HG03175 (cell line): Measurements from ENCODE around the gene PLS3.

ENCODE experiments used
- ATAC-seq: cut with Tn5 transposase; IDR thresholded peaks from one replicate; pipeline ENCODE4 v1.9.1; 2021; ENCODE audit warnings: mild to moderate bottlenecking, moderate library complexity; ENCODE audit not compliant: unreplicated experiment

The PLS3 gene

DNA sequence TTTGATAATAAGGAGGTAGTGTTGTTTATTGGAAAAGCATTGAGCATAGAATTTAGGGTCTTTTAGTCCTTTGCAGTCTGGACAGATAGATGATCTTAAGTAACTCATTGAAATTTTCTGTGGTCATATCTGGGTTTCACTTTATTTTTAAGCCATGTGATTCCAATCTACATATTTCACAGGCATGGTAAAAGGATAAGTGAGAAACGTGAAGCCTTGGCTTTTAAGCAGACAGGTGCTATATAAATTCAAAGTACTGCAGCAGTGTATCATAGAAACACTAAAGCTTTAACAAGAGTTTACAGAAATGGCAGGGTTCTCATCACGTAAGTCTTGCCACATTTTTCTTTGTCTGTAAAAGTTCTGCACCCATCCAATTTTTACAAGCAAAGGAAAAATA is 4.9 kb downstream of the PLS3 start:
- ATAC-seq: no peak

DNA sequence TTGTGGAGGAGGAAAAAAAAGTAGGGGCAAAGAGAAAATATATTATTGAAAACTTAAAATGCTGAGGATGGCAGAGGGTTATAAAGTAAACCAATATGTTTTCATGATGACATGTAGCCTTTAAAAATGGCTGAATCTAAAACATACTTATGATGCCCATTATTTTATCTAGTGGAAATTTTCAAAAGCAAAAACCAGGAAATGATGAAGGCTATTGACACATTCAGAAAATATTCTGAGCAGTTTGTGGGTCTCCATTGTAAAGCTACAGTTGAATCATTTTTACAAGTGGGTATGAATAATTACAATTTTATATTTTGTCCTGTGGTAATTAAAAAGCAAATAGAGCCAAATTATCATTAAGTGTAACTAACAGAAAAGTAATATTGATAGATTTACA is 10.7 kb downstream of the PLS3 start:
- ATAC-seq: no peak

DNA sequence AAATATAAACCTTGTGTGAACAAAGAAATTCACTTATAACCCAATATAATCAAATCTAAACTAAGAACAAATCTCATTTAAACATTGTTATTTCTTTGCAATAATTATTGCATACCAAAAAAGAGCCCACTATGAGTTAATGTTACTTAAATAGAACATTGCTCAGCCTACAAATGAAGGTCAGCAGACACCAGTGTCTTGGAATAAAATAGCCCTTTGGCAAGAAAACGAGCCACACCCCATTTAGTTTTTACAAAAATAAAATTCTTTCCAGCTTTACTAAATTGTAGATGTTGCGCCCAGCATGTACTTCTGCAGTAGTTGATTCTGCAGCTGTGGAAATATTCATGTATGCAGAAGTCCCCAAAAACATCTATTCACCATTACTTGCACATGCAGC is 12.2 kb downstream of the PLS3 start:
- ATAC-seq: no peak

DNA sequence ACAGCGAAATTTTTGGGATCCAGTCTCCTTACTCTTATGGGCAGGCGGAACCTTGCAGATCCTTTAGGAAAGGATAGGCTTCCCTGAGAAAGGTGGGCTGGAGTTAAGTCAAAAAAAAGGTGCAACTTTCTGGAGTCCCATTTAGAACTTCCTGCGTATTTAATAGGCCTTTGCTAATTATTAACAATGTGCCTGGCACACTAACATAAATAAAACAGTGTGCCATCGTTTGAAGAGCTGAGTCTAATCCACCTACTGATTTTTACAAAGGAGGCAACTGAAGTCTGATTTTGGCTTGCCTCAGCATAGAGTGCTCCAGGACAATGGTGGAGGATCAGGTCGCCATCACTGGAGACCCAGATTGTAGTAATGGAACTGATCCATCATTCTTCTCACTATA is 15.7 kb downstream of the PLS3 start:
- ATAC-seq: no peak

DNA sequence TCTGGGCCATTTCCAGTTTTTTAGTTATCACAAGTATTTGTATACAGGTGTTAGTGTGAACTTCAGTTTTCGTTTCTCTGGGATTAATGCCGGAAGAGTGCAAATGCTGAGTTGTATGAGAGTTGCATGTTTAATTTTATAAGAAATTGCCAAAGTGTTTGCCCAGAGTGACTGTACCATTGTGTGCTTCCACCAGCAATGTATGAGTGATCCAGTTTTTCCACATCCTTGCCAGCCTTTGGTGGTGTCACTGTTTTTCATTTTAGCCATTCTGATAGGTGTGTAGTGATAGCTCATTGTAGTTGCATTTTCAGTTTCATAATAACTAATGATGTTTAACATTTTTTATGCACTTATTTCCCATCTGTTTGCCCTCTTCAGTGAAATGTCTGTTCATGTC is 18.4 kb downstream of the PLS3 start:
- ATAC-seq: no peak

DNA sequence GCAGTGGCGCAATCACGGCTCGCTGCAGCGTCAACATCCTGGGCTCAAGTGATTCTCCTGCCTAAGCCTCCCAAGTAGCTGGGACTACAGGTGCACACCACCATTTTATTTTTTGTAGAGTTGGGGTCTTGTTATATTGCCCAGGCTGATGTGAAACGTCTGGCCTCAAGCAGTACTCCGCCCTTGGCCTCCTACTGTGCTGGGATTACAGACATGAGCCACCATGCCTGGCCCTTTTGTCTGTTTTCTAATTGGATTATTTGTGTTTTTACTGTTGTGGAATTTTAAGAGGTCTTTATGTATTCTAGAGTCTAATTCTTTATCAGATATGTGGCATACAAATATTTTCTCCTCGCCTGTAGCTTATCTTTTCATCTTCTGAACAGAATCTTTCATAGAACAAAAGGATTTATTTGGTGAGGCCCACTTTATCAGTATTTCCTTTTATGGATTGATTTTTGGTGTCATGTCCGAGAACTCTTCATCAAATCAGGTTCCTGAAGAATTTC is 18.9 kb downstream of the PLS3 start:
- no peak for ATAC-seq

DNA sequence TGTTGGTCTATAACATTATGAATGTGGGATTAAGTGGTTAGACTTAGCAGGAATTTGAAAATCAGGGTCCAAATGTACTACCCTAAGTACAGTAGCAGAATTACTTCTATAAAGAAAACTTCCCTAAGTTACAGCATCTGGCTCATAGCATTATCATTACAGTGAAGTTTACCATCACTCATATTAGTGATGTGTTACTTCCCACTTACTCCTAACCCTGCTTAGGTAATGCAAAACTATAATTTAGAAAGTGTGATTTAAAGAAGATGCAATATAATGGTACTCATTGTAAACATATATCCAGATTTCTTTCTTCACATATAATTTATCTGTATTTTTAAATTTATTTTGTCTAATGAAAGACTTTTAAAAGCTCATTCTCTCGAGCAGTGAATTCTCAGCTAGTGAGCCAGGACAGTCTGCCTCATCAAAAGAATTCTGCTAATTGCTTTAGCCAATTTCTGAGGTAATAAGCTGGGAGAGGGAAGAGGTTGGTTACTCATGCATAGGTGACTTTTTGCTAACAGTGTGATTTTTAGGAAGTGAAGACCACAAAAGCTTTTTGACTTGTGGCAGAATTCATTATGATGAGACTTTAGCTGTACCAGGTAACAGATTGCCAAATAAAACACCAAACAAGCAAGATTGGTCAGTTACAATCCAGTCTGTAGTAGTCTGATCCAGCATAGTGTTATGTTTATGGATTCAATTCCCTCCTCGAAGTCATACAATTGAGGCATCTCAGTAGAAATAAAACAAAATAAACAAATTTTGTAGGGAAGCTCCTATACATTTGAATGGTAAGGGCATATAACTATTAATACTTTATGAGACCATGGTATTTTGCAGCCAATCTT is 21.0 kb downstream of the PLS3 start:
- ATAC-seq: no peak

DNA sequence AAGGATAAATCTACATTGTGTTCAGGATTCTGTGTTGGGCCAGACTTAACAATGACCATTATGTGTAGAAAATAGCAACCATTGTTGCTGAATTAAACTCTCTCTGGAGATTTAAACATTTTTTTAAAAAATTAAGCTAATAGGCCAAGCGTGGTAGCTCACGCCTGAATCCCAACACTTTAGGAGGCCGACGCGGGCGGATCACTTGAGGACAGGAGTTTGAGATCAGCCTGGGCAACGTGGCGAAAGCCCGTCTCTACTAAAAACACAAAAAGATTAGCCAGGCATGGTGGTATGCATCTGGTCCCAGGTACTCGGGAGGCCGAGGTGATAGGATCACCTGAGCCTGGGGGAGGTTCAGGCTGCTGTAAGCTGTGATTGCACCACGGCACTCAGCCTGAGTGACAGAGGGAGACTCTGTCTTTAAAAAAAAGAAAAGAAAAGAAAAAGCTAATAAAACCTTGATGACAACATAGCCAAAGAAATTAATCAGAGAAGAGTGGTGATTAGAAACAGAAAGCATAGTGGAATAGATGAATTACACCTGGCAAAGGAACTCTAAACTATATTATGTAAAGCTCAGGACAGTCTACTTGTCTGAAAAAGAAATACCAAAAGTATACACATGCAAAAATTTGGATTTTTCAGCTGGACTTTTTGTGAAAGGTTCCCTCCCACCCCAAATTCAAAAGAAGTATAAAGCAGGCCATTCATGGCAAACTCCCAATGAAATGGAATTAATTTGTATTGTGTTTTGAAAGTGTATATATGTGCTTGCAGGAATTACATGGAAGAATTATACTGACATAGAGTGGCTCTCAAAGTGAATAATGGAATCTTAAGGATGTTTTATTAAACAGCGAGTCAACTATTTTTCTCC is 21.9 kb downstream of the PLS3 start:
- ATAC-seq: no peak

DNA sequence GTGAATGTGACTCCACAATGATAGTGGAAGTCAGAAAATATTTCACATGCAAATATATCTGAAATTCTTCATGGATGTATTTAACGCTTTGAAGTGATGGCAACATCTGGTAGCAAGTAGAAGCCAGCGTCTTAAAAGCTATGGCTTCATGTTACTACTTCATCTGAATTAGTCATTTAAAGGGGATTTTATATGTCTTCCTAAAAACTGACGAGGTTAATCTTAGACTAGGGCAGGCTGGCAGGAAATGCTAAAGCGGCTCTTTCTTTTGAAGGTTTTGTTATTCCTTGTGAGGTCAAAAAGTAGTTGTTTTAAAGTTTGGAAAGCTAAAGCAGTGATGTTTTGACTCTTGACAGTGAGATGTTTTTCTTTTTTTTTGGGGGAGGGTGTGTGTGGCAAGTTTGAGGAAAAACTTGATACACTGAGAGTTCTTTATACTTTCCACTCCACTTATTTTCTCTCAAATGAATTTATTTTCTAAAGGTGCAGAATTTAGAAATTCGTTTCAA is 22.6 kb downstream of the PLS3 start:
- ATAC-seq: no peak

DNA sequence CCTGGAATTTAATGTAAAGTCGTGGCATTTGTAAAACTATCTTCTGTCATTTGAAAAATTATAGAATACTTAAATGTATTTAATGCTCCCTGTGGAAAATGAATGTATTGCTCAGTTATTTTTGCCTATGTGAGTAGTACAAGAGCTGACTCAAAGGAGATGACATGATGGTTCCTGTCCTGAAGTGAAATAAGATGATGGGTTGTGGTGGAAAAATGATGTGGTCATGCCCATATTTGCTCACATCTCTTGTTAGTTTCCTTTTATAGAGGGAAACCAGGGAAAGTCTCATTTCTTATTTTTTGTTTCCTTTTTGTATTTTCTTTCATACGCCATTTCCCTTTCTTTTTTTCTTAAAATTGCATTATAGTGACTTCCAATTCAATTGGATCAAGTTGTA is 23.7 kb downstream of the PLS3 start:
- no peak for ATAC-seq

DNA sequence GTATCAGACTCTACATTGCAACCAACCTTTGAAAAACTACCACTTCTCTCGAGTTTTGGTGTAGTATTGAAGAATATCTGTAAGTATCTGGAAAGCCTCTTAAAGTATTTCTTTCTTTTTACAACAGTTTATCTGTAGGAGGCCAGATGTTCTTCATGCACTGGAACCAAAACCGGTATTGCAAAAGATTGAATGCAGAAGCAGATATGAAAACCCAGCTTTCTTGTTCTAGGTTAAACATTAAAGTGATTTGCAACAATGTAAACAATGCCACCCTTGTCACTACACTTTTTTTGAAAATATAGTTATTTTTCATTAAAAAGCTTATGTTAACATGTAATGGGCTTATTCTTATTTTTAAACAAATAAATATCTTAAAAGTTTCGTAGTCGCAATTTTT is 27.2 kb downstream of the PLS3 start:
- ATAC-seq: no peak

DNA sequence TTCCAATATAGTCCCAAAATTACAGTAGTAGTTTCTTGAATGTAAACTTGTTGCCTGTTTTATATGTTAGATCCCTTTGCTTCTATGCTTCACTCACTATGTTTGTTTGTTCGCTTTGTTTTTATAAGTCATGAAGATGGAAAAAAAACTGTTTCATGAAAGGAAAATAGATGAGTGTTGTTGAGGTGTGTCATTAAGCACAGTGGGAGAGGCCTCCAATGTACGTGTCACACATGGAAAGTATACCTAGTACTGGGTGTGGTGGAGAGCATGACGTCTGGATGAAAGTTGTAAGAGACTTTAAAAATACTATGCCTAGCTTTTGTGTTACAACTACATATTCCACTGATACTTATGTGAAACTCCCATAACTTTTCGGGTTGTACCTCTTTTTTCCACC is 28.4 kb downstream of the PLS3 start:
- ATAC-seq: no peak

DNA sequence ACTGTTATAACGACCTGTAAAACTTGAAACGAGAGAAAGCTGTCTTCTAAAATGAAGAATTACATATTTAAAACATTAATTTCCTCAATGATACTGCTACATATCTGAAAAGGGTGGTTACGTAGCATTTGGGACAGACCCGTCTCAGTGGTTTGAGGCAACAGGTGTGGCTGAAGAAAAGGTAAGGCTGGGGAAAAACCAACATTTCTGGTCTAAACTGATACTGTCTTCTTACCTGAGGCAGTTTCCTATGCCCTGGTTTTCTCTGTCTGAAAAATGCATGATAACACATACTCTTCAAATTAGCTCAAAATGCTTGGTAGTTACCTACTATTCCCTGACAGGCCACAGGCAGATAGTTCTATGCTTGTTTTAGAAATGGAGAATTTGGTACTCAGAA is 30.4 kb downstream of the PLS3 start:
- no peak for ATAC-seq

DNA sequence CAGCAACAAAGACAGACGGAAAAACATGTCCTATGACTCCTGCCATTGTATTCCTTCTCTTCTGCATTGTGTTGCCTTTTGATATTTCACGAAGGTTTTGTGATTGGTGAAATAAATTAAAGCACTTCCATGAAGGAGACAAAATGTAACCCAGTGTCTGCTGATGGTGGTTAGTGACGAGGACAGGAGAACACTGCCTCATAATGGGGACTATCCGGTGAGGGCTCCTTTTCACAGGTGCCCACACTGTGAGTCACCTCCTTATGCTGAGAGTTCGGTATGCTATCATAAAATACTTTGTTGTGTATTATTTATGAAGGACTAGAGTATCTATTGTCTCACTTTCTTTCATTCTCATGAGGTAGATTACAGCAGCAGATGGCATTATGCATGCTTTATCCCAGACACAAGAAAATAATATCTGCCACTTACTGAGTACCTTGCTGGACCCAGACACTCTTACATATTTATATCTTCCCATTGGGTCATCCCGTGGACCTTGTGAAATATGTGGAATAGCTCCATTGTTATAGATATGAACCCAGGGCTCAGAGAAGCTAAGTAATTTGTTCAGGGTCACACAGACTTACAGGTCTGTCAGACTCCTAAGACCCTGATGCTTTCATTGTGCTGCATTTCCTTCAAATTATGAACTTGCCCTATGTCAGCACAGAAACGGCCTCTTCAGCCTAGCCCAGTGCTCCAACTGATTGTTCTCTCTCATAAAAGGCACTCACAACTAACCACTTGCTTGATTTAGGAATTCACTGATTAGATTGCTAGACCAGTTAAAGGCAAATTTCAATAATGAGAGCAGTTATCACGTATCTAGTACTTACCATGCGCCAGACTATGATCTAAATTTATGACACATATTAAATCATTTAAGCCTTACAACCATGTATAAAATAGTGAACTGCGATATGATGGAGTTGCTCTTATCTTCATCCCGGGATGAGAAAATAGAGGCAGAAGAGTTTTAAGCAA is 31.2 kb downstream of the PLS3 start:
- no peak for ATAC-seq

DNA sequence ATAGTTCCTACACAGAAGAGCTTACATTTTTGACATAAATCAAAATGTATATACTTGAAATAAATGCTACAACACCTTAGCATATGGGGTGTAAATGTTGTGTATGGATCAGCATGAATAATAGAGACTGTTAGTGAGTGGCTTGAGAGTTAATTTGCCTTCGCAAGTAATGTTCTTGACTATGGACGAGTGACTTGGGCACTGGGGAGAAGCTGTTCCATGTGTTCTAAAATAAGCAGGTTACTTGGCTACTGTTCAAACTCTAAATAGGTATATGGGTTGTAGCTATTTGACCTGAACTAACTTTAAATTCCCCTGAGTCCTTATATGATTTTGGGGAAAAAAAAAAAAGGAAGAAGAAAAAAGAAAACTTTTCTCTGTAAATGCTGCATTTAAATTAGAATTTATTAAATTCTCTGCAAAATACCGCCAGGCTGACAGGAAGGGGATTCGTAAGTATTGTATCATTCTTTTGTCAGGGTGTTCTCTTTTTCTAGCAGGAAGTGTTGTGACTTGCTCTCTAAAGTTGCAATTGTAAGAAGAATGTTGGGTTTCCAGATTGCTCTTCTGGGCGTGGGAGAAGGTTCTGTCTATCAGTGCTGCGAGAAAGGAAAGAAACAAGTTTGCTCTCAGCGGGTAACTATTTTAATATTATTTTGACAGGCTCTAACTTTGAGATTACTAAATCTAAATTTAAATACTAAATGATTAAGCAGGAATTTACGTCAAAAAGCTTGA is 32.2 kb downstream of the PLS3 start:
- ATAC-seq: no peak

DNA sequence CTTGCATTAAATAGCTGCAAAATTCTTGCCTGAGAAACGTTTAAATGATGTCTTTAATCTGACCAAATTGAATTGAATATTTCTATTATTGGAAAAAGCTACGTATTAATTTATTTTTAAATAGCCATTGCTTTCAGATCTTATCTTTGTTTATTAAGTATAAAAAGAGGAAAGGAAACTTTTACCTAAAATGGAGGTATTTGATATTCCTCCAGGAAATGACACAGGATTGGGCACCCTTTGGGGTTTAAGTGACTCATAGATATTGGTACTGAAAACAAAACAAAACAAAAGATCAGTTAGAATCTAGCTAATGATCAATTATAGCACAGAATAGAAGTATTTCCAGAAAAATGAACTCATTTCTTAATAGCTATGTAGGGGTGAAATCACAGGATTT is 34.1 kb downstream of the PLS3 start:
- no peak for ATAC-seq

DNA sequence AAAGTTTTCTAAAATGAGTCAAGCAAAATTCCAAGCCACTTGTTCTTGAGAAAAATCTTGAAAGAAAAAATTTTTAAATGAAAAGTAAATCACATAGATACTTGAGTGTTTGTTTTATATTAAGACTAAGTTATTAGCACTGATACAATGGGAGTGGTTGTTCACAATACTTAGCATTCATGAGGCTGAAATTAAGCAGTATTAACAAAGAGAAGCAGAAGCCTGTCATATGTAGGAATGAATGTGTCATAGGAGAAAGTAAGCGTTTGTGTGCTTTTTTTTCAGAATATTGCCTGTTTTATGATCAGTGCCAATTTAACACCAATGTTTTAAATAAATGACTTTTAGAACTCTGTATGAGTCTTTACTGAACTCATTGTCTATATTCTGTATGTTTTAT is 37.6 kb downstream of the PLS3 start:
- ATAC-seq: no peak

DNA sequence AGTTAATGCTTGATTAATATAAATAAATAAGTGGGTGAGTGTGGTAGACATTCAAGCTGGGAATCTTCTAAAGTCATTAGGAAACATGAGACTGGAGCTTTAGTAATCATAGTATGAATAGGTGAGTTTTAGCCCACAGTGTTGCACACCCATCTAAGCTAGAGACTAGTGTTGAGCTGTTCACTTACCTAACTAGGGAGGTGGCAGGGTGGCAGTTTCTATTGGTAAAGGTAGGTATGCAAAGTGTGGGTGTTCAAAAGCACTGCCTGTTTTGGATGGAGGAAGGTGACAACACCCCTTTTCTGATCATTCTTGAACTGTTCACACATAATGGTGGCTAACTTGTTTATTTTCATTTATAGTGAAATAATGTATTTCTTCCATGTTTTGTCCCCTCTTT is 41.3 kb downstream of the PLS3 start:
- no peak for ATAC-seq

DNA sequence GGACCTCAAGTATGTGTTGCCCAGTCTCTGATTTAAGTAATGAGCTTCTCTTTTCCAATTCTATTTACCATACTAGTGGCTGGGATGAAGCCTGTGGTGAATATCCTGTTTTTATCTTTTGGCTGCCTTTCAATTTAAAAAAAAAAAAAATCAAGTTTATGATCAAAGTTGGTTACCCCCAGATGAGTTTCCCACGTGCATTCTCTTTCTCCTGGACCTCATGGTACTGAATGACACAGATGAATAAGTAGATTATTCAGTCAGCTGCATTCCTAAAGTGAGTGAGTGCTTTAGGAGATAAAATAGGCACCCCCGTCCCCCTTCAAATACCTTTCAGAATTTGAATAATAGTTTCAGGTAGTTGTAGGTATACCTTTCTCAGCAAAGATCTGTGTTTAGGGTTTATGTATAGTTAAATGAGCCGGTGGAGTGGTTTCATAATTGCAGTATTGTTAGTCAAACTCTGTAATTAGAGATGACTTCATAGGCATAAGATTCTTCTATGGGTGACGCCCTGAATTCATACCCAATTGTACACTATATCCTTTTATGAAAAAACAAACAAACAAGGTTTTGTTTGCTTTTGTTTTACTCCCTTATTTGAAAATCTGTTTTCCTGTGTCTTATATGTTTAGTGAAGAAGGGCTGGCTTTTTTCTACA is 41.9 kb downstream of the PLS3 start:
- no peak for ATAC-seq
